ENCODE measurements around the gene FBXO34. TPM values are rescaled to one million over a fixed set of nuclear protein-coding genes. Genes with fewer than 3 reads are reported as not detected.

FBXO34 gene
- total RNA-seq, 2 donors from 2014 or later: 26.0 to 32.7 TPM

GRCh38 chr14:55353686-55354467 is 82.7 kb downstream of the FBXO34 start:
- no peak for DNase-seq (ENCODE audit: low spot score)
- Histone ChIP-seq H3K4me3 (no peak overlapping the region), H3K27ac (no peak overlapping the region), H3K9me3 (no peaks in the 10 kb centered on the region), H3K27me3 (no peaks in the 10 kb centered on the region), H3K4me1 (no peaks in the 10 kb centered on the region), H3K36me3 (peaks cover 39% of the 10 kb centered on the region)
- TF ChIP-seq, protein P1, sequence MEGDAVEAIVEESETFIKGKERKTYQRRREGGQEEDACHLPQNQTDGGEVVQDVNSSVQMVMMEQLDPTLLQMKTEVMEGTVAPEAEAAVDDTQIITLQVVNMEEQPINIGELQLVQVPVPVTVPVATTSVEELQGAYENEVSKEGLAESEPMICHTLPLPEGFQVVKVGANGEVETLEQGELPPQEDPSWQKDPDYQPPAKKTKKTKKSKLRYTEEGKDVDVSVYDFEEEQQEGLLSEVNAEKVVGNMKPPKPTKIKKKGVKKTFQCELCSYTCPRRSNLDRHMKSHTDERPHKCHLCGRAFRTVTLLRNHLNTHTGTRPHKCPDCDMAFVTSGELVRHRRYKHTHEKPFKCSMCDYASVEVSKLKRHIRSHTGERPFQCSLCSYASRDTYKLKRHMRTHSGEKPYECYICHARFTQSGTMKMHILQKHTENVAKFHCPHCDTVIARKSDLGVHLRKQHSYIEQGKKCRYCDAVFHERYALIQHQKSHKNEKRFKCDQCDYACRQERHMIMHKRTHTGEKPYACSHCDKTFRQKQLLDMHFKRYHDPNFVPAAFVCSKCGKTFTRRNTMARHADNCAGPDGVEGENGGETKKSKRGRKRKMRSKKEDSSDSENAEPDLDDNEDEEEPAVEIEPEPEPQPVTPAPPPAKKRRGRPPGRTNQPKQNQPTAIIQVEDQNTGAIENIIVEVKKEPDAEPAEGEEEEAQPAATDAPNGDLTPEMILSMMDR (IDR thresholded peaks at IDR 0.05): no peak

GRCh38 chr14:55354500-55354899 is 83.3 kb downstream of the FBXO34 start:
- Histone ChIP-seq H3K27ac (no peak overlapping the region), H3K9me3 (no peaks in the 10 kb centered on the region), H3K27me3 (no peaks in the 10 kb centered on the region), H3K36me3 (peaks cover 39% of the 10 kb centered on the region), H3K4me3 (no peak overlapping the region), H3K4me1 (no peaks in the 10 kb centered on the region)
- TF ChIP-seq, protein P1 (IDR thresholded peaks at IDR 0.05): peak; percentile 50 to 56
- DNase-seq (ENCODE audit: low spot score): no peak

DNA sequence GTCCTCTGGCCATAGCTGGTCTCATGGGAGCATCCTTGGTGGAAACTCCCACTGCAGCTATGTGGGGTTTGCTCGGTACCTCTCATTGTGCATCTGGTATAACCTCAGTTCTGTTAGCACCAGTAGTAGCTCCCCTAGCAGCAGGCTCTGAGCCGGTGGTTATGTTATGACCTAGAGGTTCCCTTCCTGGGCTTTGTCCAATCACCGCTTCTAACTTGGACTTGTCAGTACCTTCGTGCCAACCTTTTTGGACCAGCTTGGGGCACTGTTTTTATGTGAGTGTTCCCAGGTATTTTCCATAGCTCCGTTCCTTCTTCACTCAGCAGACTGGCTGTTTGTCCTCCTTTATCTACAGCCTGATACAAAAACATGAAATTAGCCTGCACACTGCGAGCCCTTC is 84.7 kb downstream of the FBXO34 start:
- TF ChIP-seq, protein P1 (IDR thresholded peaks at IDR 0.05): no peak
- no peaks in the 10 kb centered on the region for H3K9me3 ChIP-seq
- H3K27ac ChIP-seq: no peak overlapping the region
- H3K4me1 ChIP-seq: no peaks in the 10 kb centered on the region
- no peak for DNase-seq (ENCODE audit: low spot score)
- no peak overlapping the region for H3K4me3 ChIP-seq
- H3K27me3 ChIP-seq: no peaks in the 10 kb centered on the region
- H3K36me3 ChIP-seq: peaks cover 32% of the 10 kb centered on the region

DNA sequence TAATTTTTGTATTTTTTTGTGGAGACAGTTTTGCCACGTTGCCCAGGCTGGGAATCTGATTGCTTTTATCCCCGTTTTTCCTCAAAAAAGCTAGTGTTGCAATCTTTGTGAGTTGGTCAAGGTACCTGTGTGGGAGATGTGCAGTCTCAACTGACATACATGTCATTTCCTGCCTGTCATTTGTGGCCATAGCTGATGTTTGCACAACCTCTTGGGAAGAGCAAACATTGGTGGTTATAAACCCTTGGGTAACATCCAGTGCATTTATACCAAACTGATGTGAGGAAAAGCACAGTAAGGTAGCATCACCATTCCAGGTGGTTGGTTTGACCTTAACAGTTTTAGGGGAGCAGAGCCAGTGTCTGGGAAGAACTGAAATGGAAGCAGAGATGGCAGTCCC is 85.7 kb downstream of the FBXO34 start:
- Histone ChIP-seq H3K27me3 (no peaks in the 10 kb centered on the region), H3K4me3 (no peak overlapping the region), H3K36me3 (peaks cover 22% of the 10 kb centered on the region), H3K4me1 (no peaks in the 10 kb centered on the region), H3K27ac (no peak overlapping the region), H3K9me3 (no peaks in the 10 kb centered on the region)
- TF ChIP-seq, protein P1 (IDR thresholded peaks at IDR 0.05): no peak
- no peak for DNase-seq (ENCODE audit: low spot score)

DNA sequence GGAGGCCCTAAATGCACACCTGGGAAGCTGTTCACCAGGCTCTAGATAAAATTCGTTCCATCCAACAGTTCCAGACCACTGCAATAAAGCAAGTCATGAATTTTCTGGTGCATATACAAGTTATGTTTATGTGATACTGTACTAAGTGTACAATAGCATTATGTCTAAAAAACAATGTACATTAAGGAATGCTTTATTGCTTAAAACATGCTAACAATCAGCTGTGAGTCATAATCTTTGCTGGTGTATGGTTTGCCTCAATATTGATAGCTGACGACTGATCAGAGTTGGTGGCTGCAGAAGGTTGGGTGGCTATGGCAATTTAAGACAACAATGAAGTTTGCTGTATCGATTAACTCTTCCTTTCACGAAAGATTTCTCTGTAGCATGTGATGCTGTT is 88.1 kb downstream of the FBXO34 start:
- no peaks in the 10 kb centered on the region for H3K9me3 ChIP-seq
- TF ChIP-seq, protein P1 (IDR thresholded peaks at IDR 0.05): no peak
- no peak overlapping the region for H3K4me3 ChIP-seq
- no peak for DNase-seq (ENCODE audit: low spot score)
- no peak overlapping the region for H3K27ac ChIP-seq
- no peaks in the 10 kb centered on the region for H3K4me1 ChIP-seq
- H3K36me3 ChIP-seq: peaks cover 13% of the 10 kb centered on the region
- H3K27me3 ChIP-seq: no peaks in the 10 kb centered on the region

DNA sequence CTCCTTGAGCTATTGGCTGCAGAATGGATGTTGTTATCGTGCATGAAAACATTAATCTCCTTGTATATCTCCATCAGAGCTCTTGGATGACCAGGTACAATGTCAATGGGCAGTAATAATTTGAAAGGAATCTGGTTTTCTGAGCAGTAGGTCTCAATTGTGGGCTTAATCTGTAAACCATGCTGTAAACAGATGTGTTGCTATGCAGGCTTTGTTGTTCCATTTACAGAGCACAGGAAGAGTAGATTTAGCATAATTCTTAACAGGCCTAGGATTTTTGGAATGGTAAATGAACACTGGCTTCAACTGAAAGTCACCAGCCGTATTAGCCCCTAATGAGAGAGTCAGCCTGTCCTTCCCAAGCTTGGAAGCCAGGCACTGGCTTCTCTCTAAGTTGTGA is 90.0 kb downstream of the FBXO34 start:
- no peaks in the 10 kb centered on the region for H3K4me1 ChIP-seq
- no peaks in the 10 kb centered on the region for H3K9me3 ChIP-seq
- peaks cover 5% of the 10 kb centered on the region for H3K36me3 ChIP-seq

More for the DNA sequence above, 90.0 kb downstream of the FBXO34 start:
- Histone ChIP-seq H3K4me3 (no peak overlapping the region), H3K27me3 (no peaks in the 10 kb centered on the region), H3K27ac (no peak overlapping the region)
- TF ChIP-seq, protein P1 (IDR thresholded peaks at IDR 0.05): no peak
- no peak for DNase-seq (ENCODE audit: low spot score)

All from right atrium auricular region (tissue), 2 donors.